Lung (tissue), 16 donors: ENCODE measurements around the gene TSPAN17. TPM values are rescaled to one million over a fixed set of nuclear protein-coding genes. Genes with fewer than 3 reads are reported as not detected.
A peak's percentile ranks its signal among the peaks of the same experiment; 100 is the strongest.
"Not testable (repeated sequence)": the region's sequence is repeated elsewhere in the genome, so short reads cannot be mapped to it uniquely, and the experiment has no call there.

Experiments
- ATAC-seq: fragments of 200-7000 bp; cut with Tn5 transposase; one replicate; pipeline ENCODE4 v1.9.1; 2020; ENCODE audit warnings: moderate number of reproducible peaks; ENCODE audit not compliant: insufficient read depth, low FRiP score
- DNase-seq, 3 donors: peaks; one replicate each; pipeline ENCODE4 v3.0.0-alpha.2; 2013 to 2017
- H3K27ac ChIP-seq, 2 donors: one replicate each; pipeline ENCODE4 v1.5.1; 2013; ENCODE audit warnings: mild to moderate bottlenecking in 2 of 2, moderate library complexity in 2 of 2, control low read depth in 1 of 2, inconsistent platforms in 1 of 2, low read depth in 1 of 2, low read length in 1 of 2
- H3K27me3 ChIP-seq, 3 donors: one replicate each; pipeline ENCODE4 v1.5.1; 2013; ENCODE audit warnings: low read length in 2 of 3; ENCODE audit not compliant: control insufficient read depth in 3 of 3, insufficient read depth in 3 of 3
- H3K36me3 ChIP-seq, 4 donors: one replicate each; pipeline ENCODE4 v1.5.1; 2013; ENCODE audit warnings: low read length in 4 of 4, mild to moderate bottlenecking in 1 of 4, moderate library complexity in 1 of 4; ENCODE audit not compliant: control insufficient read depth in 4 of 4, insufficient read depth in 4 of 4
- H3K4me1 ChIP-seq, 5 donors: one replicate each; pipeline ENCODE4 v1.5.1; 2013; ENCODE audit warnings: low read length in 5 of 5, mild to moderate bottlenecking in 2 of 5, moderate library complexity in 1 of 5; ENCODE audit not compliant: control insufficient read depth in 5 of 5, insufficient read depth in 5 of 5
- H3K4me3 ChIP-seq: one replicate; pipeline ENCODE4 v1.5.1; 2013; ENCODE audit warnings: mild to moderate bottlenecking, control low read depth, moderate library complexity
- H3K9ac ChIP-seq, 2 donors: one replicate each; pipeline ENCODE4 v1.5.1; 2013; ENCODE audit warnings: low read length in 2 of 2, control low read depth in 1 of 2; ENCODE audit not compliant: insufficient read depth in 1 of 2
- H3K9me3 ChIP-seq, 4 donors: one replicate each; pipeline ENCODE4 v1.5.1; 2013; ENCODE audit warnings: low read length in 3 of 4, mild to moderate bottlenecking in 1 of 4, moderate library complexity in 1 of 4; ENCODE audit not compliant: control insufficient read depth in 4 of 4, insufficient read depth in 3 of 4
- CTCF ChIP-seq: IDR thresholded peaks from 2 replicates; pipeline ENCODE4 v1.5.1; 2012; ENCODE audit warnings: mild to moderate bottlenecking; ENCODE audit errors: control extremely low read depth, extremely low read depth
- WGBS, 2 donors: extraction: QIAGEN DNeasy Blood & Tissue Kit; methylation state at CpG; one replicate each; pipeline ENCODE4 v1.1.7; 2013; 5-methylcytosine and 5-hydroxymethylcytosine counted together
- long read RNA-seq, 5 donors: transcript quantifications; one replicate each; lab custom pipeline, GENCODE V29; 2026
- polyA plus RNA-seq, 2 donors: library from polyadenylated mRNA; stranded (reverse); fragments of 200-250 nt; gene quantifications; one replicate each; pipeline ENCODE4 v1.2.1, GENCODE V29; 2013
- total RNA-seq, 2 donors: library from RNA; depleted of rRNA in 1 of 2; stranded (reverse); fragments of >200 nt in 1 of 2; gene quantifications; one replicate each; pipeline ENCODE4 v1.2.1, GENCODE V29; 2014 to 2021
- donor health status: control.
- donor health status: control.
- donor health status: Bipolar disorder and iron deficiency.
- donor health status: healthy.
- donor health status: DM: yes; HTN: yes; CAD: no.

Gene TSPAN17
- 10 to 100 TPM; 14.8 to 37.4 TPM for total RNA-seq
- 10 to 100 TPM; 20.1 to 35.6 TPM for polyA plus RNA-seq
- long read RNA-seq, donor 1, transcript TSPAN17-207 (9 exons, 2,457 nt): major isoform, 8 of 13 reads
- long read RNA-seq, donor 1, partial matches to known transcripts: 5 of 13 reads
- long read RNA-seq, donor 1, other reads (novel, unspliced or antisense): 0 of 13 reads
- long read RNA-seq, donor 2, partial matches to known transcripts: 5 of 7 reads
- long read RNA-seq, donor 2, other reads (novel, unspliced or antisense): 0 of 7 reads
- long read RNA-seq, donor 3, partial matches to known transcripts: 7 of 9 reads
- long read RNA-seq, donor 3, other reads (novel, unspliced or antisense): 0 of 9 reads
- long read RNA-seq, donor 4, partial matches to known transcripts: 0 of 2 reads
- long read RNA-seq, donor 4, other reads (novel, unspliced or antisense): 0 of 2 reads
- long read RNA-seq, donor 5, transcript TSPAN17-207 (9 exons, 2,457 nt): major isoform, 7 of 10 reads
- long read RNA-seq, donor 5, partial matches to known transcripts: 0 of 10 reads
- long read RNA-seq, donor 5, other reads (novel, unspliced or antisense): 0 of 10 reads

- DNase-seq: peak; percentile 100
- H3K9me3 ChIP-seq: no peaks in the 10 kb centered on the region
- no peaks in the 10 kb centered on the region for H3K27me3 ChIP-seq
- 0 to 1% methylated on average over 55 to 63 of the region's 63 CpGs for WGBS, 2 donors
- H3K36me3 ChIP-seq: peaks cover 0 to 2% (median 0%) of the 10 kb centered on the region in 4 donors
- H3K4me3 ChIP-seq: peak within 1 kb of the TSS; percentile 62
- TF ChIP-seq CTCF: peak; percentile 20
- H3K27ac ChIP-seq: peak within 1 kb of the TSS; percentile 59 to 79
- peak; percentile 98 for ATAC-seq
- H3K4me1 ChIP-seq: peaks cover 0 to 14% (median 4%) of the 10 kb centered on the region in 5 donors
- peak within 1 kb of the TSS in 1 of 2 donors; percentile 68 for H3K9ac ChIP-seq
These were observed at the start of gene TSPAN17 for GRCh38 chr5:176647030-176647842. TSS of gene TSPAN17 (plus strand) at chr5:176647484. CDS start at chr5:176647616, 132 bp downstream.

GRCh38 chr5:176599749-176600430 lies 47.4 kb upstream of the TSPAN17 start:
- H3K9ac ChIP-seq, ATAC-seq, H3K27ac ChIP-seq, H3K4me1 ChIP-seq, H3K27me3 ChIP-seq, H3K9me3 ChIP-seq, DNase-seq, H3K4me3 ChIP-seq, H3K36me3 ChIP-seq: not testable (repeated sequence)
- 93 to 94% methylated on average over 18 to 19 of the region's 19 CpGs for WGBS, 2 donors

GRCh38 chr5:176601901-176602482 lies 45.3 kb upstream of the TSPAN17 start:
- TF ChIP-seq CTCF: no peak
- Histone ChIP-seq H3K27me3 (no peaks in the 10 kb centered on the region), H3K4me1 (peaks cover 0 to 9% (median 0%) of the 10 kb centered on the region in 5 donors), H3K27ac (no peak overlapping the region), H3K9me3 (no peaks in the 10 kb centered on the region), H3K4me3 (no peak overlapping the region), H3K9ac (no peak overlapping the region), H3K36me3 (no peaks in the 10 kb centered on the region)
- ATAC-seq (no peak), DNase-seq (no peak)
- 76 to 77% methylated on average over 12 of the region's 12 CpGs for WGBS, 2 donors
